ENCODE results near the gene HECW1. TPM values are rescaled to one million over a fixed set of nuclear protein-coding genes. Genes with fewer than 3 reads are reported as not detected.

HECW1 gene
- total and polyA plus RNA-seq, 10 of the 15 experiments (the other 5 are each of a cell fraction or from before 2014, with no cell fraction given) = under 0.01 to 0.31 (median 0.04) TPM; not detected in 3

GRCh38 chr7:43408981-43409380 is 296.5 kb downstream of the HECW1 start:
- Histone ChIP-seq H2AFZ (ENCODE audit: control insufficient read depth, low read depth, low read length) (no peak overlapping the region), H3K36me3 (ENCODE audit: control insufficient read depth in 2 of 2, insufficient read depth in 2 of 2, low read length in 1 of 2) (no peaks in the 10 kb centered on the region), H3K27me3 (replicated peaks in 1 of 2; ENCODE audit: control insufficient read depth in 2 of 2, insufficient read depth in 2 of 2, low read length in 1 of 2) (no peaks in the 10 kb centered on the region; a peak in 1 of 4 replicates), H3K4me1 (ENCODE audit: control insufficient read depth, insufficient read depth, low read length) (no peaks in the 10 kb centered on the region), H3K79me2 (ENCODE audit: control insufficient read depth, insufficient read depth, low read length) (no peaks in the 10 kb centered on the region), H3K4me2 (ENCODE audit: control insufficient read depth, insufficient read depth) (no peak overlapping the region), H3K27ac (ENCODE audit: control insufficient read depth, insufficient read depth) (no peak overlapping the region), H4K20me1 (ENCODE audit: control insufficient read depth, insufficient read depth) (no peaks in the 10 kb centered on the region), H3K9me3 (replicated peaks; ENCODE audit: control insufficient read depth, insufficient read depth, low read length) (no peaks in the 10 kb centered on the region), H3K9ac (ENCODE audit: control insufficient read depth, insufficient read depth, low read length) (no peak overlapping the region), H3K4me3 (no peak overlapping the region)
- in situ Hi-C loops (cut with MboI) = no loop called here
- intact Hi-C loops (cut with micrococcal nuclease; ENCODE audit: unreplicated experiment) = no loop called here
- ChIA-PET POLR2A (no interaction called here), RAD21 (ENCODE audit: unreplicated experiment) (no interaction called here), SMC1A (ENCODE audit: uncharacterized antibody, unreplicated experiment) (no interaction called here), CTCF (no interaction called here)
- no peak for DNase-seq (ENCODE audit: low read depth, low spot score)
- TF ChIP-seq IRF3 (IDR thresholded peaks at IDR 0.05) = no peak
- no peak for TF ChIP-seq NR2C2 (IDR thresholded peaks at IDR 0.05; ENCODE audit: borderline replicate concordance, control insufficient read depth, insufficient read length, low read depth)
- TF ChIP-seq YY1 (IDR thresholded peaks at IDR 0.05; ENCODE audit: low read depth, low read length) = no peak
- no peak for TF ChIP-seq HDGF (IDR thresholded peaks at IDR 0.05)
- no peak for TF ChIP-seq RBBP5 (conservative IDR thresholded peaks at IDR 0.05)
- no peak for TF ChIP-seq ASH2L (IDR thresholded peaks at IDR 0.05; ENCODE audit: borderline replicate concordance, low read depth)
- TF ChIP-seq ESRRA (IDR thresholded peaks at IDR 0.05; ENCODE audit: low read length) = no peak
- no peak for TF ChIP-seq MTA3 (IDR thresholded peaks at IDR 0.05; ENCODE audit: borderline replicate concordance, low read length)
- no peak for TF ChIP-seq HDAC6 (IDR thresholded peaks at IDR 0.05; ENCODE audit: unreplicated experiment)
- no peak for TF ChIP-seq ZBTB40 (IDR thresholded peaks at IDR 0.05; ENCODE audit: borderline replicate concordance)
- TF ChIP-seq CTCF (IDR thresholded peaks at IDR 0.05 in 2 of 3, conservative IDR thresholded peaks at IDR 0.05 in 1 of 3; ENCODE audit: control insufficient read depth in 2 of 3, extremely low read depth in 1 of 3, insufficient read depth in 1 of 3, low read depth in 3 of 3, low read length in 3 of 3) = no peak
- TF ChIP-seq NKRF (conservative IDR thresholded peaks at IDR 0.05) = no peak
- TF ChIP-seq NR2F1 (conservative IDR thresholded peaks at IDR 0.05) = no peak
- ATAC-seq = no peak
- 24% methylated on average over 5 of the region's 5 CpGs for WGBS (ENCODE audit: insufficient coverage, insufficient replicate concordance, low lambda C conversion rate, missing lambda C conversion rate)
- no TSS peak for BruUV-seq (replicated peaks)
- no peak for FAIRE-seq

All from GM12878 (cell line).